Lower lobe of right lung (tissue), 2 donors: ENCODE results near the gene MRGPRF. TPM values are rescaled to one million over a fixed set of nuclear protein-coding genes. Genes with fewer than 3 reads are reported as not detected.

ENCODE experiments used
- ATAC-seq, 2 donors: fragments of 200-7000 bp; cut with Tn5 transposase; one replicate each; pipeline ENCODE4 v1.9.1; 2020 to 2022; ENCODE audit warnings: mild to moderate bottlenecking in 2 of 2, moderate library complexity in 2 of 2
- DNase-seq: peaks from one replicate; pipeline ENCODE4 v3.0.0-alpha.2; 2020
- H3K27ac ChIP-seq: fragments of 200-600 bp; one replicate; pipeline ENCODE4 v1.8.0; 2022
- H3K27me3 ChIP-seq: fragments of 200-600 bp; one replicate; pipeline ENCODE4 v1.8.0; 2022; ENCODE audit warnings: low read depth
- H3K36me3 ChIP-seq: fragments of 200-600 bp; one replicate; pipeline ENCODE4 v1.8.0; 2022; ENCODE audit warnings: mild to moderate bottlenecking
- H3K4me1 ChIP-seq: fragments of 200-600 bp; one replicate; pipeline ENCODE4 v1.8.0; 2022
- H3K4me3 ChIP-seq: fragments of 200-600 bp; one replicate; pipeline ENCODE4 v1.8.0; 2022; ENCODE audit warnings: mild to moderate bottlenecking
- H3K9me3 ChIP-seq: fragments of 200-600 bp; one replicate; pipeline ENCODE4 v1.8.0; 2022
- intact Hi-C: fragments of 100-400 bp; cut with DNase I; formaldehyde crosslinking; loops from one replicate; pipeline ENCODE4 v1.11.0; 2022
- long read RNA-seq: library from polyadenylated mRNA; unstranded; transcript quantifications from one replicate; pipeline ENCODE4 v2.0.0, GENCODE V29; 2021
- total RNA-seq: library from RNA; stranded (reverse); fragmentation: NEBNext Ultra II Directional; extraction: Animal tissue kit (Norgen Biotek cat#: 25700); gene quantifications from one replicate; pipeline ENCODE4 v1.2.1, GENCODE V29; 2021
- TF ChIP-seq, protein P1 (sequence below): fragments of 200-600 bp; IDR thresholded peaks from one replicate; pipeline ENCODE4 v1.8.0; 2022; ENCODE audit warnings: antibody characterized with exemption, mild to moderate bottlenecking
- donor health status: DM: no; HTN: yes; CAD: no; lungs with severe emphysema.

The MRGPRF gene, protein sequence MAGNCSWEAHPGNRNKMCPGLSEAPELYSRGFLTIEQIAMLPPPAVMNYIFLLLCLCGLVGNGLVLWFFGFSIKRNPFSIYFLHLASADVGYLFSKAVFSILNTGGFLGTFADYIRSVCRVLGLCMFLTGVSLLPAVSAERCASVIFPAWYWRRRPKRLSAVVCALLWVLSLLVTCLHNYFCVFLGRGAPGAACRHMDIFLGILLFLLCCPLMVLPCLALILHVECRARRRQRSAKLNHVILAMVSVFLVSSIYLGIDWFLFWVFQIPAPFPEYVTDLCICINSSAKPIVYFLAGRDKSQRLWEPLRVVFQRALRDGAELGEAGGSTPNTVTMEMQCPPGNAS
- total RNA-seq = 11.5 TPM
- long read RNA-seq, transcript MRGPRF-201 (3 exons, 2,295 nt) = major isoform, 10 of 26 reads
- long read RNA-seq, partial matches to known transcripts = 0 of 26 reads
- long read RNA-seq, other reads (novel, unspliced or antisense) = 16 of 26 reads

DNA sequence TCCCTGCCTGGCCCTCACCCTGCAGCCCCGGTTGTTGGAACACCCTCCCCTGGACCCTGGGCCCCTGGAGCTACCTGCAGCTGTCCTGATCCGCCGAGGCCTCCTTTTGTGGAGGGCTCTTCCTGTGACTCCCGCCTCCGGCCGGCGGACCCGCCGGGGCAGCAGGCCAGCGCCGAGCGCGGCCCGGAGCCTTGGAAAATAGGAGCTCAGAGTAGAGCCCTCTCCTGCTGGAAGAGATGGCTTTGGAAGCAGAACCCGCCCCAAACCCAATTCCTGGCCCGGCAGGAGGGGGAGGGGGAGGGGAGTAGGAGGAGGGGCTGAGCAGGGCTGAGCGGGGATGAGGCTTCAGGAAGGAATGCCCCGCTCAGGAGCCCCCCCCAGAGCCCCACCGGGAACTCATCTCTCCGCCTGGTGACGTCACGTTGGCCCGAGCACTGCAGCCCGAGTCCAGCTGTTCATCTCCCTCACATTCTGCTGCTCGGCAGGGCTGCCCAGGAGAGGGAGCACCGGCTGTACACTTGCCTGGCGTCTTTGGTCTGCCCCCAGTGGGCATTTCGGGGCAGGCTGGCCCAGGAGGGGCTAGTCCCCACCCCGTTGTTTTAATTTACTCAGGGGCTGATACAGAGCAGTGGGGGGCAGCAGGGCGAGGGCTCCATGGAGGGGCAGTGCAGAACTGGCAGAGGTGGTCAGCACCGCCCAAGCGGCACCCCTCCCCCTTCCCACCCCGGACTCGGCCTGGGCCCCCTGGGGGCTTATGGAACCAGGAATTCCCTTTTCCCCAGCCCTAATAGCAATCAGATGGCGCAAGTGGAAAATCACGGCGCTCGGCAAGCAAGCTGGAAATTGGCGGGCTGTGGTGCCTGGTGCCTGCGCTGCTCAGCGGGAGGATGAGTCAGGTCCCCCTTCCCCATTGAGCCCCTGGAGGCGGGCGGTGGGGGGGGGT lies at the start of gene MRGPRF:
TSS of gene MRGPRF (minus strand) at position 238 of the 943 bp plus-strand sequence. CDS start 3,345 bp downstream, outside the sequence.
- TF ChIP-seq, protein P1, sequence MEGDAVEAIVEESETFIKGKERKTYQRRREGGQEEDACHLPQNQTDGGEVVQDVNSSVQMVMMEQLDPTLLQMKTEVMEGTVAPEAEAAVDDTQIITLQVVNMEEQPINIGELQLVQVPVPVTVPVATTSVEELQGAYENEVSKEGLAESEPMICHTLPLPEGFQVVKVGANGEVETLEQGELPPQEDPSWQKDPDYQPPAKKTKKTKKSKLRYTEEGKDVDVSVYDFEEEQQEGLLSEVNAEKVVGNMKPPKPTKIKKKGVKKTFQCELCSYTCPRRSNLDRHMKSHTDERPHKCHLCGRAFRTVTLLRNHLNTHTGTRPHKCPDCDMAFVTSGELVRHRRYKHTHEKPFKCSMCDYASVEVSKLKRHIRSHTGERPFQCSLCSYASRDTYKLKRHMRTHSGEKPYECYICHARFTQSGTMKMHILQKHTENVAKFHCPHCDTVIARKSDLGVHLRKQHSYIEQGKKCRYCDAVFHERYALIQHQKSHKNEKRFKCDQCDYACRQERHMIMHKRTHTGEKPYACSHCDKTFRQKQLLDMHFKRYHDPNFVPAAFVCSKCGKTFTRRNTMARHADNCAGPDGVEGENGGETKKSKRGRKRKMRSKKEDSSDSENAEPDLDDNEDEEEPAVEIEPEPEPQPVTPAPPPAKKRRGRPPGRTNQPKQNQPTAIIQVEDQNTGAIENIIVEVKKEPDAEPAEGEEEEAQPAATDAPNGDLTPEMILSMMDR = peak; percentile 36
- peaks cover 44% of the 10 kb centered on the region for H3K4me1 ChIP-seq
- H3K9me3 ChIP-seq = no peaks in the 10 kb centered on the region
- DNase-seq (peak; percentile 75), ATAC-seq (peak; percentile 62 to 71)
- peak within 1 kb of the TSS; percentile 54 for H3K4me3 ChIP-seq
- intact Hi-C loops = no loop called here
- no peaks in the 10 kb centered on the region for H3K36me3 ChIP-seq
- H3K27ac ChIP-seq = peak within 1 kb of the TSS; percentile 77
- peaks cover 56% of the 10 kb centered on the region for H3K27me3 ChIP-seq

DNA sequence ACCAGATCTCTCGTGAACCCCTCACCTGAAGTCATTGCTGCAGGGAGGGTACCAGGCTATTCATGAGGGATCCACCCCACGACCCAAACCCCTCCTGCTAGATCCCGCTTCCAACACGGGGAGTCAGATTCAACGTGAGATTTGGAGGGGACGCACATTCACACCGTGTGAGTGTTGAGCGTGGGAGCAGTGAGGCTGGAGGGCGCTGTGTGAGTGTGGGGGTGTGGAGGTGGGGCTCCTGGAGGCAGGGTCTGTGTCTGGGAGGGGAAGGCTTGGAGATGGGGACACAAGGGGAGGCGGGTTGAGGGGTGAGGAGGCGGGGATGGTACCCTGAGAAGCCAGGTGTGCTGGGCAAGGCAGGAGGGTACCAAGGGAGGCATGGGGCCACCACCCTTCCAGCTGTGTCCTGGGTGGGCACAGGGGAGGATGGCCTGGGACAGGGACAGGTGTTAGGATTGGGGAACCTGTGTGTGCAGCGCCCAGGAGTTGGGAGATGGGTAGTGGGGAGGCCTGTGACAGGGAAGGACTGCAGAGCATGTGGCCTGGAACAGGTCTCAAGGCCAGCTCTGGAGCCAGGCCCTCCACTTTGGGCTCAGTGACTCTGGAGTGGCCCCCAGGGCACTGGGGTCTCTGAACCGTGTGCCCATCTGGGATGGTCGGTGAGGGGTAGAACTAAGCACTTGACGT lies 49.3 kb upstream of the MRGPRF start:
- no peaks in the 10 kb centered on the region for H3K4me1 ChIP-seq
- no peak overlapping the region for H3K27ac ChIP-seq
- no peaks in the 10 kb centered on the region for H3K9me3 ChIP-seq
- H3K27me3 ChIP-seq = no peaks in the 10 kb centered on the region
- DNase-seq = no peak
- H3K36me3 ChIP-seq = peaks cover 64% of the 10 kb centered on the region
- ATAC-seq = peak in 1 of 2 donors; percentile 7
- no peak overlapping the region for H3K4me3 ChIP-seq
- TF ChIP-seq, protein P1 = no peak
- intact Hi-C loops = no loop called here

GRCh38 chr11:69061713-69062053 lies 48.6 kb upstream of the MRGPRF start:
- no peak for DNase-seq
- H3K9me3 ChIP-seq = no peaks in the 10 kb centered on the region
- TF ChIP-seq, protein P1 = no peak

GRCh38 chr11:69060806-69061712 lies 48.0 kb upstream of the MRGPRF start:
- ATAC-seq = no peak
- Histone ChIP-seq H3K4me1 (peaks cover 1% of the 10 kb centered on the region), H3K36me3 (peaks cover 66% of the 10 kb centered on the region), H3K4me3 (no peak overlapping the region), H3K27ac (no peak overlapping the region), H3K27me3 (no peaks in the 10 kb centered on the region), H3K9me3 (no peaks in the 10 kb centered on the region)
- no peak for DNase-seq
- TF ChIP-seq, protein P1 = no peak
- intact Hi-C loops = no loop called here

More at GRCh38 chr11:69061713-69062053, 48.6 kb upstream of the MRGPRF start:
- Histone ChIP-seq H3K36me3 (peaks cover 66% of the 10 kb centered on the region), H3K27ac (no peak overlapping the region), H3K27me3 (no peaks in the 10 kb centered on the region), H3K4me1 (no peaks in the 10 kb centered on the region), H3K4me3 (no peak overlapping the region)
- no peak for ATAC-seq
- intact Hi-C loops = no loop called here
